Activated CD8-positive, alpha-beta memory T cell treated with anti-CD3 and anti-CD28 coated beads for 48 hours (primary cell): ENCODE results near the gene ZNF618.

Source experiments
- DNase-seq, 3 experiments: peaks; one replicate each; pipeline ENCODE4 v3.0.0-alpha.2; 2020; ENCODE audit warnings: low read depth in 2 of 3, low spot score in 2 of 3

ZNF618 gene

DNA sequence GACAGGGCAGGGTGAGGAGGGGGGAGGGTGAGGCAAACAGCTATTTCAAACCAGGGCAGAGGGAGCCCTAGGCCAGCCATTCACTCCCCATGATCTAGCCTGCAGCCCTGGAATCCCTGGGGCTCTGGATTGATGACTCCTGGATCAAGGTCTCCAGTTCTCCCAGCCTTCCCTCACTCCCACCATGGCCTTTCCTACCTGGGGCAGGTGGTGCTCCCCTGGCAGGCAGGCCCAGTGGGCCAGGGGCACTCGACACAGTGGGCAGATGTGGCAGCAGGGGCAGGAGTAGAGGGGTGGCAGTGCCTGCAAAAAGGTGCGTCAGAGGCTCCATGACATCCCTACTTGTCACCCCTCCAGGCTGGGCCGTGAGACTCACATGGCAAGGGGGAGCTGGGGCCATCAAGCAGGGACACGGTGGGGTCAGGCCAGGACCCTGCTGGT is 216.9 kb downstream of the ZNF618 start:
- DNase-seq, result no peak

DNA sequence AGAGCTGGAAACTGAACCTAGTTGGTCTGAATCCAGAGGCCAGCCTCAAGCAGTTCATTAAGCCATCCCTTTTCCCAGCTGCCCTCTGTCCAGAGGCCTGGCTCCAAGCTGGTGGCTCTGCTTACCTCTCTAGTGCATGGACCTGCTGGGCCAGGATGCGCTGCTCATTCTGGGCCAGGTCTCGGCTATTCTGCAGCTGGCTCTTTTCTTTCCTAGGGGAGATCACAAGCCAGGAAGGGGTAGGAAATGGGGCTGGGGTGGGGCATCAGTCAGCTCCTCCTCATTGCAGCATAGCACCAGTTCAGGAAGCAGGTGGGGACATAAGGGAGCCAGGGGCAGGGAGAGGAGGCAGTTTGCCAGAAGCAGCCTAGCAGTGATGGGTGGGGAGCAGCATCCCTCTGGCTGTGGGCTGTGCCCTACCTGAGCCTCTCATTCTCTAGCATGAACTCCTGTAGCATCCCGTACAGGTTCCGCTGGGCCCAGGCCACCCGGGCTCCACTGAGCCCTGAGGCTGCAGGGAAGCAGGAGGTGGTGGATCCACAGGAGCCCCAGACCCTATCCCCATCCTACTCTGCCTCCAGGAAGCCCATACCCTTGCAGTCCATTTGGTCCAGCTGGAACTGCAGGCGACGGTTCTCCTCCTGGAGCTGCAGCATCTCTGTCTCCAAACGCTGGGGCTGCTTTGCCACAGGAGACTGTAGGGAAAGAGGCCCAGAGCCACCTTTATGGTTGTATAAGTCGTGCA is 217.8 kb downstream of the ZNF618 start:
- DNase-seq, result no peak

DNA sequence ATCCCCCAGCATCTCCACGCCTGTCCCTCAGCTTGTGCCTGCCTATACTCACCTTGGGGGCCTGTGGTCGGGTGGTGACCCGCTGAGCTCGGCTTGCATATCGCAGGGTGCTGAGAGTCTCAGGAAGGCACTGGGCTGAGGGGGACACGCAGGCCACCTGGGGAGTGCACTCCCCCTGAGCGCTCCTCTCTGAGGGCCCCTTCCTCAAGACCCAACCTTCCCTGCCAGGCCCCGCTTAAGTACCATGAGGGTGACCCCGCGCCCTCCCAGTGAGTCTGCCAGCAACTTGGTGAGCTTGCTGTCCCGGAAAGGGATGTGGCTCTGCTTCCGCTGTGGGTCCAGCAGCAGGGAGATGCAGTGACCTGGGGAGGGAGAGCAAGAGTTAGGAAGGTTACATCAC is 218.9 kb downstream of the ZNF618 start:
- no peak for DNase-seq

DNA sequence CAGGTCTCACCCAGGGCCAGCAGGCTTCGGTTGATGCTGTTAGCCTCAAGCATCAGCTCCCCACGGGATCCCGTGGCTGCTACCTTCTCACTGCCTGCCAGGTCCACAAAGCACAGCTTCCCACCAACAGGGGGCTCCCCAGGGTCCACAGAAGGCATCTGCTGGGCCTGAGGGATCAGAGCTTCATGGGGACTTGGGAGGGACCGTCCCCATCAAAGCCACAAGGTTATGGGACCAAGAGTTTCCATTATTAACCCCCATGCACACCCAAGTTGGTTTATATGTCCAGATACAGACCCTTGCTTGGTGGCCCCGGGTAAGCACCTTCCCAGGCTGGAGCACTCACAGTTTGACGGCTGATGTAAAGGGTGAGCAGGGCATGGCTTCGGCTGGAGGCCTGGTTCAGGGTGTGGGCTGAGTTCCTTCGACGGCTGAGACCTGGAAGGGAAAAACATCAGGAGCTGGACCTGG is 220.0 kb downstream of the ZNF618 start:
- DNase-seq, result no peak

DNA sequence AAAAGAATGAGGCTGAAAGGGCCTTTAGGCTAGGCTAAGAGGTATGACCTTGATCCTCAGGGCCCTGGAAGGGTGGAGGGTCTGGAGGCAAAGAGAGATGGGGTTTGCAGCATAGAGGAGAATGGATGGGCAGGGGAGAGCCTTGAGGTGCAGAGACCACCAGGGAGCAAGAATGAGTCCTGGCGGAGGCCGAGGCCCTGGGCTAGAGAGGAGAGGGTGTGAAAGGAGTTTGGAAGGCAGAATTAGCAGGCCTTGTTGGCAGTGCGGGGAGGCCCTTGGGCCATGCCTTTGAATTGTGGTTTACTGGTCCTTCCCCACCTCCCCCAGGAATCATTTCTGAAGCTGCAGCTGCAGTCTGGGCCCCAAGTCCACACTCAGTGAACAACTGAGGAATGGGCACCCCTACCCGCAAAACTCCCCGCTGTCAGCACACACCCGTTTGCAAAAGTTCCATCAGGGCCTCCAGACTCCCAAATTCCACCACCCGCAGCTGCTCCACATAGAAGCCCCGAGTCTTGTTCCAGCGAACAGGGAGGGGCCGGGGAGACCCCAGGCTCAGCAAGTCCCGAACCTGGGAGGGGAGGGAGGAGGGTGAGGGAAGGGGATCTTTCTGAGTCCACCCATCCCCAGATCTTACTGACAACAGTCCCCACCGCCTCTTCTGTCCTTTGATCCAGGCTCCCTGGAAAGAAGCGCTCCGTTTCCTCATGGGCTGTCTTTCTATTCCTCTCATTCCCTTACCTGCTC is 220.9 kb downstream of the ZNF618 start:
- DNase-seq, result no peak

DNA sequence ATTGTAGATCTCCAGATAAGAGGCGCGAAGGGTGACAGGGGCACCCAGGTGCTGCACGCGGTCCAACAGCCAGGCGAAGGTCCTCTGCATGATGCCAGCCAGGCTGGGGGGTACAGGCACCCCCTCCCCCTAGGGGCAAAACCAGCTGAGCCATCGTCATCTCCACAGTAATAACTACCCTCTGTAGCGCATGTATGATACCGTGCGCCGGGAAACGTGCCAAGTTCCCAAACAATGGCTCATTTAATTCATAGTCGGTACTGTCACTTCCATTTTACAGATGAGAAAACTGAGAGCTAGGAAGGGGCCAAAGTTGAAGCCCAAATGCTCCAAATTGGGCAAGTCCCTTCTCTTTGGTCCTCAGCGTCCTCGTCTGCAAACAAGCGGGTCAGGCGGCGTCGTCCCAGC is 221.5 kb downstream of the ZNF618 start:
- DNase-seq, result no peak

DNA sequence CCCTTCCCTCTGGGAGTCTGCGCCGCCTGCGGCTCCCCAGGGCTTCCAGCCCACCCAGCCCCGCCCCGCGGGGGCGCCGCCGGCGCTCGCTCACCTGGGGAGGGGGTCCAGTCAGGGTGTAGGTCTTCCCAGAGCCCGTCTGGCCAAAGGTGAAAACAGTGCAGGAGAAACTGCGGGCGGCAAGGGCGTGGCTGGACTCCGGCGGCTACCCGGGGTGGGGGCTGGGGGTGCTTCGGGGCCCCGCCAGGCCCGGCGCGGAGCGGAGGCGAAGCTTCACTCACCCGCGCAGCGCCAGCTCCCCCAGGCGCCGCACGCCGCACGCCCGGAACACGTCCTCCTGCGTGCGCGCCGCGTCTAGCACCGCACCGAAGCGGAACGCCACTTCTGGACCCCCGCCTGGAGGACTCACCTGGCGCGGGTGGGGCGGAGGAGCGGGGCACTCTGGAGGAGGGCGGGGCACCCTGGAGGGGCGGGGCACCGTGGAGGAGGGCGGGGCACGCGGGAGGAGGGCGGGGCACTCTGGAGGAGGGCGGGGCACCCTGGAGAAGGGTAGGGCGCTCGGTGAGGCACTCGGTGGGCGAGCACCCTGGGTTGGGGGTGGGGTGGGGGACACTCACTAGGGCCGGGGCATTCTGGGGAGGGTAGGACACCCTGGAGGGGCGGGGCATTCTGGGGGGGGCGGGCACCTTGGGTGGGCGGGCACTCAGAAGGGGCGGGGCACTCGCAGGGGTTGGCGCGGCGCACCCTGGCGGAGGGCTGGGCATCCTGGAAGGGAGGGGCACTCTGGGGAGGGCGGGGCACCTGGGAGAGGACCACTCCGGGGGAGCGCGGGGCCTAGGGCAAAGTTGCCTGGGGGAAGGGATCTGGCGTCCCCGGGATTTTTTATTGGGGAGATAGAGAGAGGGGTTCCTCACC is 222.2 kb downstream of the ZNF618 start:
- no peak for DNase-seq

DNA sequence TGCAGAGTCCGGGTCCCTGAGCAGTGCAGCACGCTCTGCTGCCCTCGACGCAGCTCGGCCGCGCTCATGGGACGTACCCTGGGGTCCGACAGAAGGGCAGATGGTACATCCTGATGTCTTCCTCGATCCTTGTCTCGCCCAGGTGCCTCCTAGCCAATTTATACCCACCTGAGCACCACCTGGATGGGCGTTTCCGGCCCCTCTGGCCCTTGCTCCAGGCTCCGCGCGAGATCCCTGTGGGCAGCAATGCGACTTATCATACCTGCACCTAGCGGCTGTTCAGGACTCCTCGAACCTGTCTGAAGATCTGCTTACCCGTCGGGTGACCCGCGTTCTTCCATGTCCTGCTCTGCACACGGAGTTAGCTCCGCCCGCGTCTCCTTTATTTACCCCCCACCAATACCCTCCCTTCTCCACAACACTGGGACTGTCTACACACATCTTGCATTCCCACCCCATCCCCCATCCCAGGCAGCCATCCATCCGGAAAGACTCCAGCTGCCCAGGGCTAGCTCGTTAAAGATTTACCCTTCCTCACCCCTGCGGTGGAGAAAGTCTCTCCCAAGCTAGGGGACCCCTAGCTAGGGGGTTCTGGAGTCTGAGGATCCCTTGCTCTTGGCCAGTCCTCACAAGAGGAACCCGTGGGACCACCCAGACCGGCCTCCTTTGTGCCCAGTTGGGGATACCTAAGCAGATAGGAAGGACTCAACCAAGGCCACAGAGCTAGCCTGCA is 223.0 kb downstream of the ZNF618 start, which contains the start of gene KIF12:
Gene KIF12, minus strand, starts transcription at position 357 of the 733 bp plus-strand sequence. Its CDS starts 16 bp downstream, at position 341.
- no peak for DNase-seq

DNA sequence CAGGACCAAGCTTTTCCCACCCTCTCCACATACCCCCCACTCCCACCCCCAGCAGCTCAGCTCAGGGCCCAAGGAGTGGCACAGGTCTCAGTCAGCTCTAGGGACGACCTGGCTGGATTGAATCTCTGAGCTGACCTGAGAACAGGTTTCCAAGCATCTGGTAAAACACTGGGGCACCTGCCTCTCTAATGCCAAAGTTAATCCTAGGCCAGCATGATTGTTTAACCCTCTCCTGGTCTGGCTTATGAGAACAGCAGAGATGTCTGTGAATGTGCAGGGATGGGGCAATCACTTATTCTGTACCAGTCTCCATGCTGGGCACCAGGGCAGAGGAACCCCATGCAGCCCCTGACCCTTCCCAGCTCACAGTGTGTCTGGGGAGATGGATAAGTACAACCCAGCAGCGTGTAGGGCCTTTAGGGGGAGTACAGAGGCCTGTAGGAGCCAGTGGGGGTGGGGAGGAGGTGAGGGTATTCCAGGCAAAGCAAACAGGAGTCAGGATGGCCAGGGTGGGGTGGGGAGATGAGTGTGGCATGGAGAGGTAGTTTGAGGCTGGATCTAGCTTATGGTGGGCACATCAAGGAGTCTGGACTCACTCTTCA is 223.7 kb downstream of the ZNF618 start:
- no peak for DNase-seq

DNA sequence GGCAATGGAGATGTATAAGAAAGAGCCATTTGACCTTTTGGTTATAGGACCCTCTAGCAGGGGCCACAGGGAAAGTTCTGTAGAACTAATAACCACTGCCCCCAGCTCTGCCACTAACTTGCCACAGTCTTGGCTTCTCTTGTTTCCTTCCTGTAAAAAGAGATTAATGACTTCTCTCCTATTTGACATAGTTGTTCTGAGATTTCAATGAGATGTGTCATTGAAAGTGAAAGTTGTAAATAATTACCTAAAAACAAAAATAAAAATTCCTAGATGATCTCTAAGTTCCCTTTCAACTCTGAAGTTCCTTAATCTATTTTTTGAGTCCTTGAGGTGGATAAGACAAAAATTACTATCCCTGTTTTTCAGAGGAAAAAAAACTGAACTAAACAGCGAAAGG is 224.4 kb downstream of the ZNF618 start:
- no peak for DNase-seq

DNA sequence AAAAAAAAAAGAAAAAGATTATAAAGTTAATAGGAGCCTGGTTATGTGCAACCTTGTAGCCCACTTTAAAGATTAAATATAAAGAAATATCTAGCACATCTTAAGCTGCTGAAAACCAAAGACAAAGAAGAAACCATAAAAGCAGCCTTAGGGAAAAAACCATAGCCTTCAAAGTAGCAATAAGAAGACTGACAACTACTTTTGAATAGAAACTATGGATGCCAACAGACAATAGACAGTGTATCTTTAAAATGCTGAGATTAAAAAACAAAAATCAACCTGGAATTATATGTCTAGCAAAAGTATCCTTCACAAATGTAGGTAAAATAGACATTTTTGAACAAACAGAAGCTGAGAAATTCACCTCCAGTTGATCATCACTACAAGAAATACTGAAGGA is 226.4 kb downstream of the ZNF618 start:
- DNase-seq, result no peak

DNA sequence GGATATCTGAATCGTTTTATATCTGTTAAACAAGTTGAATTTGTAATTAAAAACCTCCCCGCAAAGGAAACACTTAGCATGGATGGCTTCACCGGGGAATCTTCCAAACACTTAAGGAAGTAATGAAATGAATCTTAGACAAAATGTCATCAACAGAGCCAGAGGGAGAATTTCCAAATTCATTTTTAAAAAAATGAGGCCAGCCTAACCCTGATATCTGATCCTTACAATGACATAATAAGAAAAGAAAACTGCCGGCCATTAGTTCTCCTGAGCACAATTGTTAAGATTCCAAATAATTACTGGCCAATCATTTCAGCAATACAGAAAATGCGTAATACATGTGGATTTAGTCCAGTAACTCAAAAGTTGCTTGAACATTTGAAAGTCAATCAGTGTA is 229.1 kb downstream of the ZNF618 start:
- DNase-seq, result no peak
